ENCODE results near the gene MTG2. TPM values are rescaled to one million over a fixed set of nuclear protein-coding genes. Genes with fewer than 3 reads are reported as not detected.

Gene MTG2
- total and polyA plus RNA-seq, 4 donors: 18.3 to 35.5 (median 28.5) TPM

GRCh38 chr20:62163986-62164762, 18.7 kb upstream of the MTG2 start:
- no peak for ATAC-seq (ENCODE audit: insufficient read depth, low FRiP score)
- Histone ChIP-seq H3K4me3 (no peak overlapping the region), H3K27ac (ENCODE audit: low read depth in 1 of 2, low read length in 1 of 2) (no peak overlapping the region), H3K27me3 (ENCODE audit: control insufficient read depth in 3 of 3, insufficient read depth in 3 of 3, low read length in 2 of 3) (no peaks in the 10 kb centered on the region), H3K9ac (ENCODE audit: insufficient read depth in 1 of 2, low read length in 2 of 2) (no peak overlapping the region), H3K4me1 (ENCODE audit: control insufficient read depth in 5 of 5, insufficient read depth in 5 of 5, low read length in 5 of 5) (no peaks in the 10 kb centered on the region), H3K36me3 (ENCODE audit: control insufficient read depth in 4 of 4, insufficient read depth in 4 of 4, low read length in 4 of 4) (peaks cover 5 to 63% (median 21%) of the 10 kb centered on the region in 4 donors), H3K9me3 (ENCODE audit: control insufficient read depth in 4 of 4, insufficient read depth in 3 of 4, low read length in 3 of 4) (no peaks in the 10 kb centered on the region)
- 95 to 96% methylated on average over 29 of the region's 29 CpGs for WGBS, 2 donors
- no peak for DNase-seq
- TF ChIP-seq CTCF (IDR thresholded peaks at IDR 0.05; ENCODE audit: control extremely low read depth, extremely low read depth): no peak

DNA sequence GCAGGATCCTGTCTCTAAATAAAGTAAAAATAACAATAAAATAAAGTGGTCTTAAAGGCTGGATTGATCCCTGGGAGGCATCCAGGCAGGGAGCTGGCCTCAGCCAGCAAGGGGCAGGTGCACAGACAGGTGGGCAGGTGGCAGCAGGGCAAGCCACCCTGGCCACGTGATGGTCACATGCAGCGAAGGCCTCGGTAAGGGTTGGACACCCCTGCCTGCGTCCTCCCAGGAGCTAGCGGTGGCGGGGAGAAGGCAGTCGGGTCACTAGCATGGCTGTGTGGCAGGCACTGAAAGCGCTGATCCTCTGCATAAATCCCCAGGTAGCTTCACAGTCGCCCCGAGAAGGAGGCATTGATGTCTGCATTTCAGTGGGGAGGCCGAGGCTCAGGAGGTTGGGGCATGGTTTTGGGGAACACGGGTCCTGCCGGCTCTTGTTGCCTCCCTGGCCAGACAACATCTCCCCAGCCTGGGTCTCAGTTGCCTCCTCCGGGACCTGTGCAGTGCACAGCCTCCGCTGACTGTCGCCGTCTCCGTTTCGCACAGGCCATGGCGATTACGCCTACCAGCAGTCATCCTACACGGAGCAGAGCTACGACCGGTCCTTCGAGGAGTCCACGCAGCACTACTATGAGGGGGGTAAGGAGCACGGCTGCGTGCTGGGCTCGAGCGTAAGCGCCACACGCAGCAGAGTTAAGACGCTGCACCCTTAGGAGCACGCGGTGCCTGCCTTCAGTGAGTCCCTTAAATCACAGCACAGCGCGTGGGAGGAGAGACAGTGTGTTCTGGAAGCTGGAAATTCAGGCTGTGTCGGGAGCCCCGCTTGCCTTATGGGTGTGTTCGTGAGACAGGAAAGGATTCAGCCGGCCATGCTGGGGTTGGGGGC, 17.7 kb upstream of the MTG2 start:
- no peaks in the 10 kb centered on the region for H3K27me3 ChIP-seq (ENCODE audit: control insufficient read depth in 3 of 3, insufficient read depth in 3 of 3, low read length in 2 of 3)
- no peaks in the 10 kb centered on the region for H3K4me1 ChIP-seq (ENCODE audit: control insufficient read depth in 5 of 5, insufficient read depth in 5 of 5, low read length in 5 of 5)
- 97% methylated on average over 41 of the region's 41 CpGs for WGBS, 2 donors
- no peak overlapping the region for H3K4me3 ChIP-seq
- DNase-seq (no peak), ATAC-seq (ENCODE audit: insufficient read depth, low FRiP score) (no peak)
- H3K27ac ChIP-seq (ENCODE audit: low read depth in 1 of 2, low read length in 1 of 2): no peak overlapping the region
- no peak for TF ChIP-seq CTCF (IDR thresholded peaks at IDR 0.05; ENCODE audit: control extremely low read depth, extremely low read depth)
- H3K9ac ChIP-seq (ENCODE audit: insufficient read depth in 1 of 2, low read length in 2 of 2): no peak overlapping the region
- peaks cover 5 to 68% (median 21%) of the 10 kb centered on the region in 4 donors for H3K36me3 ChIP-seq (ENCODE audit: control insufficient read depth in 4 of 4, insufficient read depth in 4 of 4, low read length in 4 of 4)
- H3K9me3 ChIP-seq (ENCODE audit: control insufficient read depth in 4 of 4, insufficient read depth in 3 of 4, low read length in 3 of 4): no peaks in the 10 kb centered on the region

- Histone ChIP-seq H3K27me3 (ENCODE audit: control insufficient read depth in 3 of 3, insufficient read depth in 3 of 3, low read length in 2 of 3) (no peaks in the 10 kb centered on the region), H3K27ac (ENCODE audit: low read depth in 1 of 2, low read length in 1 of 2) (no peak overlapping the region), H3K9me3 (ENCODE audit: control insufficient read depth in 4 of 4, insufficient read depth in 3 of 4, low read length in 3 of 4) (no peaks in the 10 kb centered on the region), H3K36me3 (ENCODE audit: control insufficient read depth in 4 of 4, insufficient read depth in 4 of 4, low read length in 4 of 4) (peaks cover 5 to 64% (median 21%) of the 10 kb centered on the region in 4 donors), H3K4me1 (ENCODE audit: control insufficient read depth in 5 of 5, insufficient read depth in 5 of 5, low read length in 5 of 5) (no peaks in the 10 kb centered on the region), H3K4me3 (no peak overlapping the region), H3K9ac (ENCODE audit: insufficient read depth in 1 of 2, low read length in 2 of 2) (no peak overlapping the region)
- no peak for TF ChIP-seq CTCF (IDR thresholded peaks at IDR 0.05; ENCODE audit: control extremely low read depth, extremely low read depth)
- DNase-seq (peak in 1 of 3 donors; percentile 47), ATAC-seq (ENCODE audit: insufficient read depth, low FRiP score) (no peak)
- WGBS, 2 donors: 85 to 90% methylated on average over 25 of the region's 25 CpGs
Observed at GRCh38 chr20:62165762-62166399, 16.9 kb upstream of the MTG2 start.

Data from lung (tissue), 12 donors.